Activated naive CD8-positive, alpha-beta T cell treated with anti-CD3 and anti-CD28 coated beads, Interleukin-2, amount 50 U/mL, for 24 hours (primary cell): Measurements from ENCODE around the gene ATP5F1C.
"Not testable (repeated sequence)": the region's sequence is repeated elsewhere in the genome, so short reads cannot be mapped to it uniquely, and the experiment has no call there.

ENCODE experiments used
- ATAC-seq: fragments of 150-1000 bp; cut with Tn5 transposase; one replicate; pipeline ENCODE4 v1.10.0; 2021
- DNase-seq: peaks from one replicate; pipeline ENCODE4 v3.0.0; 2021
- H3K27ac Mint-ChIP-seq: one replicate; pipeline ENCODE4 v1.8.0; 2021; ENCODE audit warnings: mild to moderate bottlenecking, mixed read lengths
- H3K27me3 Mint-ChIP-seq: one replicate; pipeline ENCODE4 v1.8.0; 2021; ENCODE audit warnings: mixed read lengths
- H3K36me3 Mint-ChIP-seq: one replicate; pipeline ENCODE4 v1.8.0; 2021; ENCODE audit warnings: low read depth, mixed read lengths
- H3K4me1 Mint-ChIP-seq: one replicate; pipeline ENCODE4 v1.8.0; 2021; ENCODE audit warnings: mixed read lengths
- H3K4me3 Mint-ChIP-seq: one replicate; pipeline ENCODE4 v1.8.0; 2021; ENCODE audit warnings: mild to moderate bottlenecking, moderate library complexity, mixed read lengths
- H3K9me3 Mint-ChIP-seq: one replicate; pipeline ENCODE4 v1.8.0; 2021; ENCODE audit warnings: mixed read lengths

ATP5F1C gene

GRCh38 chr10:7811743-7812142 lies 23.8 kb downstream of the ATP5F1C start:
- H3K36me3 Mint-ChIP-seq: peaks cover 11% of the 10 kb centered on the region
- not testable (repeated sequence) for H3K4me3 Mint-ChIP-seq, H3K4me1 Mint-ChIP-seq, H3K27me3 Mint-ChIP-seq, ATAC-seq, H3K9me3 Mint-ChIP-seq, DNase-seq, H3K27ac Mint-ChIP-seq

- no peak overlapping the region for H3K27ac Mint-ChIP-seq
- H3K4me1 Mint-ChIP-seq: peaks cover 13% of the 10 kb centered on the region
- H3K27me3 Mint-ChIP-seq: no peaks in the 10 kb centered on the region
- no peaks in the 10 kb centered on the region for H3K36me3 Mint-ChIP-seq
- DNase-seq (no peak), ATAC-seq (no peak)
- no peaks in the 10 kb centered on the region for H3K9me3 Mint-ChIP-seq
- H3K4me3 Mint-ChIP-seq: no peak overlapping the region
Measured at GRCh38 chr10:7813481-7813880, 25.5 kb downstream of the ATP5F1C start.

- no peak for ATAC-seq
- Mint-ChIP-seq H3K36me3 (peaks cover 4% of the 10 kb centered on the region), H3K9me3 (no peaks in the 10 kb centered on the region), H3K27ac (no peak overlapping the region), H3K4me3 (peak overlapping the region; percentile 99), H3K4me1 (peaks cover 38% of the 10 kb centered on the region), H3K27me3 (no peaks in the 10 kb centered on the region)
- DNase-seq: no peak
Measured at GRCh38 chr10:7817576-7817975, 29.6 kb downstream of the ATP5F1C start.

GRCh38 chr10:7817984-7818294 lies 30.0 kb downstream of the ATP5F1C start:
- Mint-ChIP-seq H3K27ac (peak overlapping the region; percentile 92), H3K4me3 (peak overlapping the region; percentile 99), H3K36me3 (peaks cover 4% of the 10 kb centered on the region), H3K27me3 (no peaks in the 10 kb centered on the region), H3K4me1 (peaks cover 38% of the 10 kb centered on the region), H3K9me3 (no peaks in the 10 kb centered on the region)
- DNase-seq: no peak
- ATAC-seq: no peak

- Mint-ChIP-seq H3K27me3 (no peaks in the 10 kb centered on the region), H3K4me3 (peak within 1 kb of the TSS; percentile 99), H3K36me3 (peaks cover 4% of the 10 kb centered on the region), H3K9me3 (no peaks in the 10 kb centered on the region), H3K4me1 (peaks cover 38% of the 10 kb centered on the region), H3K27ac (peak within 1 kb of the TSS; percentile 92)
- DNase-seq (peak; percentile 93), ATAC-seq (peak; percentile 84)
Measured at GRCh38 chr10:7818295-7819120, 30.5 kb downstream of the ATP5F1C start, which contains the start of gene TAF3. Gene TAF3 (plus strand): TSS chr10:7818505. CDS start chr10:7818710, 205 bp downstream.

GRCh38 chr10:7819121-7819460 lies 31.1 kb downstream of the ATP5F1C start:
- no peaks in the 10 kb centered on the region for H3K27me3 Mint-ChIP-seq
- H3K4me3 Mint-ChIP-seq: peak overlapping the region; percentile 99
- no peaks in the 10 kb centered on the region for H3K9me3 Mint-ChIP-seq
- H3K4me1 Mint-ChIP-seq: peaks cover 38% of the 10 kb centered on the region
- H3K36me3 Mint-ChIP-seq: peaks cover 4% of the 10 kb centered on the region
- H3K27ac Mint-ChIP-seq: peak overlapping the region; percentile 92
- DNase-seq (peak; percentile 23), ATAC-seq (peak; percentile 20)

GRCh38 chr10:7824251-7824650 lies 36.3 kb downstream of the ATP5F1C start:
- H3K4me1 Mint-ChIP-seq: peaks cover 31% of the 10 kb centered on the region
- H3K9me3 Mint-ChIP-seq: no peaks in the 10 kb centered on the region
- H3K36me3 Mint-ChIP-seq: peaks cover 29% of the 10 kb centered on the region

GRCh38 chr10:7826971-7827370 lies 39.0 kb downstream of the ATP5F1C start:
- DNase-seq (no peak), ATAC-seq (peak; percentile 54)
- H3K4me1 Mint-ChIP-seq: peaks cover 17% of the 10 kb centered on the region
- H3K27me3 Mint-ChIP-seq: no peaks in the 10 kb centered on the region
- no peak overlapping the region for H3K4me3 Mint-ChIP-seq
- H3K27ac Mint-ChIP-seq: peak overlapping the region; percentile 42
- H3K36me3 Mint-ChIP-seq: peaks cover 36% of the 10 kb centered on the region
- H3K9me3 Mint-ChIP-seq: no peaks in the 10 kb centered on the region

More at GRCh38 chr10:7824251-7824650, 36.3 kb downstream of the ATP5F1C start:
- Mint-ChIP-seq H3K27ac (no peak overlapping the region), H3K4me3 (no peak overlapping the region), H3K27me3 (no peaks in the 10 kb centered on the region)
- ATAC-seq: no peak
- DNase-seq: no peak

- Mint-ChIP-seq H3K4me3 (no peak overlapping the region), H3K4me1 (peaks cover 21% of the 10 kb centered on the region), H3K36me3 (peaks cover 37% of the 10 kb centered on the region), H3K27me3 (no peaks in the 10 kb centered on the region), H3K9me3 (no peaks in the 10 kb centered on the region), H3K27ac (no peak overlapping the region)
- no peak for DNase-seq
- ATAC-seq: no peak
Measured at GRCh38 chr10:7829289-7829834, 41.4 kb downstream of the ATP5F1C start.

GRCh38 chr10:7832060-7832459 lies 44.1 kb downstream of the ATP5F1C start:
- Mint-ChIP-seq H3K27ac (no peak overlapping the region), H3K4me1 (peaks cover 25% of the 10 kb centered on the region), H3K4me3 (no peak overlapping the region), H3K36me3 (peaks cover 31% of the 10 kb centered on the region), H3K27me3 (no peaks in the 10 kb centered on the region), H3K9me3 (no peaks in the 10 kb centered on the region)
- DNase-seq (no peak), ATAC-seq (no peak)

GRCh38 chr10:7833210-7833609 lies 45.2 kb downstream of the ATP5F1C start:
- no peak for ATAC-seq
- Mint-ChIP-seq H3K4me1 (peaks cover 21% of the 10 kb centered on the region), H3K36me3 (peaks cover 31% of the 10 kb centered on the region), H3K4me3 (no peak overlapping the region), H3K9me3 (no peaks in the 10 kb centered on the region), H3K27ac (no peak overlapping the region), H3K27me3 (no peaks in the 10 kb centered on the region)
- DNase-seq: no peak

- Mint-ChIP-seq H3K27me3 (no peaks in the 10 kb centered on the region), H3K36me3 (peaks cover 29% of the 10 kb centered on the region), H3K27ac (no peak overlapping the region), H3K4me1 (peaks cover 20% of the 10 kb centered on the region), H3K9me3 (no peaks in the 10 kb centered on the region), H3K4me3 (no peak overlapping the region)
- DNase-seq (no peak), ATAC-seq (no peak)
Measured at GRCh38 chr10:7834262-7834661, 46.3 kb downstream of the ATP5F1C start.

- Mint-ChIP-seq H3K27ac (no peak overlapping the region), H3K4me3 (no peak overlapping the region), H3K27me3 (no peaks in the 10 kb centered on the region), H3K9me3 (no peaks in the 10 kb centered on the region), H3K36me3 (peaks cover 29% of the 10 kb centered on the region), H3K4me1 (peaks cover 12% of the 10 kb centered on the region)
- ATAC-seq (no peak), DNase-seq (no peak)
Measured at GRCh38 chr10:7836571-7836970, 48.6 kb downstream of the ATP5F1C start.

GRCh38 chr10:7846591-7846990 lies 58.6 kb downstream of the ATP5F1C start:
- H3K4me1 Mint-ChIP-seq: peaks cover 2% of the 10 kb centered on the region
- H3K36me3 Mint-ChIP-seq: peaks cover 12% of the 10 kb centered on the region
- no peak for DNase-seq
- no peak overlapping the region for H3K27ac Mint-ChIP-seq
- no peaks in the 10 kb centered on the region for H3K9me3 Mint-ChIP-seq
- ATAC-seq: no peak
- H3K4me3 Mint-ChIP-seq: no peak overlapping the region
- H3K27me3 Mint-ChIP-seq: no peaks in the 10 kb centered on the region

- Mint-ChIP-seq H3K9me3 (peaks cover 2% of the 10 kb centered on the region), H3K4me1 (peaks cover 10% of the 10 kb centered on the region), H3K36me3 (peaks cover 15% of the 10 kb centered on the region), H3K4me3 (no peak overlapping the region), H3K27ac (no peak overlapping the region), H3K27me3 (no peaks in the 10 kb centered on the region)
- ATAC-seq: no peak
- no peak for DNase-seq
Measured at GRCh38 chr10:7853226-7853842, 65.4 kb downstream of the ATP5F1C start.
